Dermis blood vessel endothelial cell (primary cell): Measurements from ENCODE around the gene MCF2L. TPM values are rescaled to one million over a fixed set of nuclear protein-coding genes. Genes with fewer than 3 reads are reported as not detected.
"Not testable (repeated sequence)": the region's sequence is repeated elsewhere in the genome, so short reads cannot be mapped to it uniquely, and the experiment has no call there.

ENCODE experiments used
- DNase-seq: peaks from one replicate; pipeline ENCODE4 v3.0.0; 2010
- total RNA-seq: library from RNA; depleted of rRNA; stranded (reverse); fragments of >200 nt; gene quantifications from 2 replicates; pipeline ENCODE4 v1.2.3, GENCODE V29; 2014

MCF2L gene
- total RNA-seq, 1 donor from 2014 or later: 51.4 TPM

- DNase-seq: no peak
Measured at GRCh38 chr13:113018676-113019465, 49.9 kb downstream of the MCF2L start.

- DNase-seq: no peak
Measured at GRCh38 chr13:113020323-113021080, 51.5 kb downstream of the MCF2L start.

DNA sequence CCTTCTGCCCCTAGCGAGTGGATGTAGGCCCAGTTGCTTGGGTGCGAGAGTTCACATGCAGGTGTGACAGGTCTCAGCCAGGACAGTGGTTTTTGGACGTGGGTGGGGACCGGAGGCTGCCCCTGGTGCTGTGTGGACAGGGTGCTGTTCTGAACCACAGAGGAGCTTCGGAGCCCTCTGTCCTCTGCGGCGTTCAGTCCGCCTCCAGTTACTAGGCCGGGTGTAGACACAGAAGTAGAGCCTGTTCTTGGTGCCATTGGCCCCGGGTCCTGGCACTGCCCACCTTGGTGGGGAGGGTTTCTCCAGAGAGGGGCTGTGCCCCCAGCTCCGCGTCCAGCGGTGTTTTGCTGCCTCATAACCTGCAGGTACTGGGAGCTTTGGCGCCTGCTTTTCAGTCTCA, 52.4 kb downstream of the MCF2L start:
- DNase-seq: no peak

- DNase-seq: no peak
Measured at GRCh38 chr13:113021811-113022210, 52.8 kb downstream of the MCF2L start.

DNA sequence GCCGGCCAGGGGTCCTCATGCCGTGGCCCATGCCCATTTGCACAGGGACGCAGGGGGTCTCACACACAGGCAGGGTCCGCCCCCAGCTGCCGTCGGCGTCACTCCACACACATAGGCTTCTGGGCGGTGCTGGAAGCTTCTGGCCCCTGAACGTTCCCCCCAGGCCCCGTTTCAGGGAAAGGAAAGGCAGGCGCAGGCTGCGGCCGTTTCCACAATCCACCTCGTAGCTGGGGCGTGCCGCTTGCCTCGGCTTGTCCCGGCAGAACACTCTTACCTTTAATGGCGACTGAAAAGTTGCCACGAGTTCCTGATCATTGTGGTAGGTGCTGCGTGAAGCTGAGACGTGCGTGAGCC, 53.4 kb downstream of the MCF2L start:
- no peak for DNase-seq

DNA sequence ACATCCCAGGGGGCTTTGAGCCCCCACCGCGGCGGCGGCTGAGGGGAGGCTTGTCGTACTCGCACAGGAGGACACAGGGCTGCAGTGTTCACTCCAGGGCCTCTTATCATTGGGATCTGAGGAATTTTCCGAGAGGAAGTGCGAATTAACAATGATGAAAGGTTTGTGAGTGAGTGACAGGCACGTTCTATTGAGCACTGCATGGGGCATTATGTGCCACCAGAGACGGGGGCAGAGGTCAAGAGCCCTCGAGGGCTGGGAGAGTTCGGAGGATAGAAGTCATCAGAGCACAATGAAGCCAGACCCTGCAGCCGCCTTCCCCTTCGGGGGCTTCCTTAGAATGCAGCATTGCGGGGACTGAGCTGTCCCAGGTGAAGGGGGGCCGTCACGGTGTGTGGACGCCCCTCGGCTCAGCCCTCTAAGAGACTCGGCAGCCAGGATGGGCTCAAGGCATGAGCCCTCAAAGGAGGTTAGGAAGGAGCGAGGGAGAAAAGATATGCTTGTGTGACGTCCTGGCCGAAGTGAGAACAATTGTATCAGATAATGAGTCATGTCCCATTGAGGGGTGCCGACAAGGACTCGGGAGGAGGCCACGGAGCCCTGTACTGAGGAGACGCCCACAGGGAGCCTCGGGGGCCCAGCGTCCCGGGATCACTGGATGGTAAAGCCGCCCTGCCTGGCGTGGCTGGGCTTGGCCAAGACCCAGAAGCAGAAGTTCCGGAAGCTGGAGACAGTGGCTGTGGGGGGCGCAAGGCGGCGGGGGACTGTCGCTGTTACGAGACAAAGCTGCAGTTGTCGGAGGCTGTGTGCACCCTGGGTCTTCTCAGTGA, 53.9 kb downstream of the MCF2L start:
- peak; percentile 64 for DNase-seq

GRCh38 chr13:113023694-113024430, 54.8 kb downstream of the MCF2L start:
- no peak for DNase-seq

DNA sequence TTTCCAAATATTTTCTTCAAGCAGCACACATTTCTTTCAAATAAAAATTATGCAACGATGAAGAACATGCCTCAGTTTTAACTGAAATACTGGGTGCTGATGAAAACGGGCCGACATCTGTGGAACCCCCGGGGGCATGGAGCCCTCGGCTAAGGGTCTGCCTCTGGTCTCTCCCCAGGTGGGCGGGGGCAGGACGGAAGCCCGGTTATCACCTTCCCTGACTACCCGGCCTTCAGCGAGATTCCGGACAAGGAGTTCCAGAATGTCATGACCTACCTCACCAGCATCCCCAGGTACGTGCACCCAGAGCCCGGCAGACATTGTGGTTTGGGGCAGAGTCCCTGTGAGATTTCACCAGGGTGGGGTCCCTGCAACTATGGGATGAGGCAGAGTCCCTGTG, 55.5 kb downstream of the MCF2L start:
- no peak for DNase-seq

DNA sequence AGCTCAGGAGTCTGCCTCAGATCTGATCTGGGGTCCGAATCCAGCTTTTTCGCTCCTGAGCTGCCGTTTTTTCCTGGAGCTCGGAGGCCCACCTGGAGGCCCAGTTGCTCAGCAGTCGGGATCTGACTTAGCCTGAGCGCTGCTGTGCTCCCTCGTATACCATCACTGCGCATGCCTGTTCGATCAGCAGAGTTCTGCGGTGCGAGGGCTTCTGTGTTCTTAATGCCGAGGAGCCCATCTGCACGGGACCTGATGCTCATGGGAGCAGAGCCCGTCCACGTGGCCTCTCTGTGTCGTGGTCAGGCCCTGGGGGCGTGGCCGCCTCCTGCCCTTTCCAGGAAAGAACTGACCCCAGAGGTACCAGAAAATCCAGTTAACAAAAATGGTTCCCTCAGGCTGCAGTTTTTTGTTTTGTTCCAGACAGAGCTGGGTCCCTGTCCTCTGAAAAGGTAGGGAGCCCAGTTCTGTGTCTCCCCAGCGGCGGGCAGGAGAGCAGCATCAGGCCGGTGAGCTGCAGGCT, 57.4 kb downstream of the MCF2L start:
- no peak for DNase-seq

- DNase-seq: no peak
Measured at GRCh38 chr13:113027095-113027494, 58.1 kb downstream of the MCF2L start.

DNA sequence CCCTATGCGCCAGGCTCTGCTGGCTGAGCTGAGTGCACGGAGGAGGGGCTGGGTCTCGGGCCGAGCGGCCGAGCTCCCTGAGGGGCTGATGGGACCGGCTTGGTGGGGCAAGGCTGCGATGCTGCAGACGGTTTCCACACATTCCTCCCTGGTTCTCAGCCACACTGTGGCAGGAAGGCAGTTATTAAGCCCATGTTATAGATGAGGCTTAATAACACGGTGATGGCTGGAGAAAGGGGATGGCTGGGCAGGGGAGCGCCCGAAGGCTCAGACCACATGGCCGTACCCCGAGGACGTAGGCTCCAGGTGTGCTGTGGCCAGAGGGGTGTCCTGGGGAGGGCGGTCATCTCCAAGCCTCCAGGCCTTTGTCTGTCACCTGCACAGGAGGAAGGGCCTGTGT, 58.6 kb downstream of the MCF2L start:
- DNase-seq: no peak

DNA sequence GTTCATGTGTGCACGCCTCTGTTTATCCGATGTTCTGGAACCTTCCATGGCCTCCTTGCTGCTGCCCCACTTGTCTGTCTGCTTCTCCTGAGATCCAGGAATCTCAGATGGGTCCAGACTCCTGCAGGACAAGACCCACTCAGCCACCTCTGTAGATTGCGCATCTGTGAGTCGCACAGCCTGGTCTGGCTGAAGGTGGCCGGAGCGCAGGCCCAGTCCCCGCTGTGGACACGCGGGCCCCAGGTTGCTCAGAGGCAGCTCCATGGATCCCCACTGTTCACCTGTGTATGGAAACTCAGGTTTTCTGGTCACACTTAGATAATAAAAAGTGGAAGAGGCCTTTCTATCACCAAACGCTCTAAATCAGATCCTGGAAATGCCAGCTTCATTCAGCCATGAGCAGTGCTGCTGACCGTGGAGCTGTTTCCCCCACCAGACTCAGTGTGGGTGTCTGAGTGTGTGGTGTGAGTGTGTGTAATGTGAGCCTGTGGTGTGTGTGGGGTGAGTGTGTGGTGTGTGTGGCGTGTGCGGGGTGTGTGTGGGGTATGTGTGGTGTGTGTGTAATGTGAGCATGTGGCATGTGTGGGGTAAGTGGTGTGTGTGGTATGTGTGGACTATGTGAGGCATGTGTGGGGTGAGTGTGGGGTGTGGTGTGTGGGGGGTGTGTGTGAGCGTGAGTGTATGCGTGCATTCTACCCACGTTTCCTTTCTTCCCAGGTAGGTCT, 59.5 kb downstream of the MCF2L start:
- DNase-seq: no peak

- DNase-seq: no peak
Measured at GRCh38 chr13:113029061-113029445, 60.0 kb downstream of the MCF2L start.

DNA sequence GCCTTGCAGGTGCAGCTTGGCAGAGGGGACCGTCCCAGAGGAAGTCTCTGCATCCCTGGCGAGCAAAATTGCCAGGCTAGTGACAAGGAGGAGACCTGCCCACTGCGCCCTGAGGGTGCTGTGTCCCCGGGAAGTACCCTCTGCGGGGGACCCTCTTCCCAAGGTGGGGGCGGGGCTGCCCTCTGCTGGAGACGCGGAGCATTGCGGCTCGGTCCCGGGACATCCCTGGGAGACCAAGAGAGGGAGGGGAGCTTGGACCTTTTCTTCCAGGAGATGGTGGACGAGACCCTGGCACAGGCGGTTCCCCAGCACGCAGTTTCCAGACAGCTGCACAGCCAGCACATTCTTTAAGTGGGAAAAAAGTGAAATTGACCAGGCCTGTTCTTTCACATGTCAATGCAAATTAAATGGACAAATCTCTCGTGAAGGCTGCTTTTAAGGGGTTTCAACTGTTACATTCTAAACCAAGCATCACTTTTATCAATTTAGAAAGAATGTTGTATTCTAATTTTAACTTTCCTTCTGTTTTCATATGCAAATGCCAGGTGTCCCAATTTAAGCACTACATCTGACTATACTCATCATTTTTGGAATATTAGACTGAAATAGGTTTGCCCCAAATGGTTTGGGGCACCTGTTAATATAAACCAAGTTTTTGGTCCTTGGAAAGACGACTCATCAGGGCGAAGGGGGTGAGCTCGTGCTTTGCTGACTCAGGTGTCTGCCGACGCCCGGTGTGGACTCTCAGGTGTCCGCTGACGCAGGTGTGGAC, 60.7 kb downstream of the MCF2L start:
- peak; percentile 55 for DNase-seq

DNA sequence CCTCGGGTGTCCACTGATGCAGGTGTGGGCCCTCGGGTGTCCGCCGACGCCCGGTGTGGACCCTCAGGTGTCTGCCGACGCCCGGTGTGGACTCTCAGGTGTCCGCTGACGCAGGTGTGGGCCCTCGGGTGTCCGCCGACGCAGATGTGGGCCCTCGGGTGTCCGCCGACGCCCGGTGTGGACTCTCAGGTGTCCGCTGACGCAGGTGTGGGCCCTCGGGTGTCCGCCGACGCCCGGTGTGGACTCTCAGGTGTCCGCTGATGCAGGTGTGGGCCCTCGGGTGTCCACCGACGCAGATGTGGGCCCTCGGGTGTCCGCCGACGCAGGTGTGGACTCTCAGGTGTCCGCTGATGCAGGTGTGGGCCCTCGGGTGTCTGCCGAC, 61.2 kb downstream of the MCF2L start:
- DNase-seq: not testable (repeated sequence)

DNA sequence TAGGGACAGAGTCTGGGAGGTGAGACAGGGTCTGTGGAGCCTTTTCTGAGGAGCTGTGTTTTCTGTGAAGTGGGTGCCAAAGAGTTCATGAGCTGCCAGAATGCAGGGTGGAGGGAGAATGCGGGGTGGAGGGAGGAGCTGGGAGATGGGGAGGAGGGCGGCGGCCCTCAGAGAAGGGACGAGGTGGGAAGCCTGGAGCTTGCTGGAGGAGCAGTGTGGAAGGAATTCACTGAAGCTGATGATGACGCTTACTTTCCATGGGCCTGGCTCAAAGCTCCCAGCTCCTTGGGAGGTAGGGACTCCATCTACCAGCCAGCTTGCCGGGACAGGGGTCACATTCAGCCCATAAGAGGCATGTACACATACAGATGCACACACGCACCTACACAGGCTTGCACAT, 62.5 kb downstream of the MCF2L start:
- DNase-seq: no peak

DNA sequence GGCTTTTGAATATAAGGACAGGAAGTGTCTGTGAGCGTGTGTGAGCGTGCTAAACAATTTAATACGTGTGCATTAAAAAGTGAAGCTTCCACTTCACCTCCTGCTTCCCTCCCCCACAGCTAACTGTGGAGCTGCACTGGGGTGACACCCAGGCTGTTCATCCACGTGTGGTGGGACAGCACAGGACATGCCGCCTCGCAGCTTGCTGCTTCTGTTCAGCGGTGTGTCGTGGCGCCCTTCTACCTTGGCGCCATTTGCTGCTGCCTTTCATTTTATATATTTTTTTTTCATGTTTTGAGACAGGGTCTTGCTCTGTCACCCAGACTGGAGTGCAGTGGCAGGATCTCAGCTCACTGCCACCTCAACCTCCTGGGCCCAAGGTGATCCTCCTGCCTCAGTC, 63.3 kb downstream of the MCF2L start:
- no peak for DNase-seq

GRCh38 chr13:113033054-113033850, 64.2 kb downstream of the MCF2L start:
- no peak for DNase-seq

DNA sequence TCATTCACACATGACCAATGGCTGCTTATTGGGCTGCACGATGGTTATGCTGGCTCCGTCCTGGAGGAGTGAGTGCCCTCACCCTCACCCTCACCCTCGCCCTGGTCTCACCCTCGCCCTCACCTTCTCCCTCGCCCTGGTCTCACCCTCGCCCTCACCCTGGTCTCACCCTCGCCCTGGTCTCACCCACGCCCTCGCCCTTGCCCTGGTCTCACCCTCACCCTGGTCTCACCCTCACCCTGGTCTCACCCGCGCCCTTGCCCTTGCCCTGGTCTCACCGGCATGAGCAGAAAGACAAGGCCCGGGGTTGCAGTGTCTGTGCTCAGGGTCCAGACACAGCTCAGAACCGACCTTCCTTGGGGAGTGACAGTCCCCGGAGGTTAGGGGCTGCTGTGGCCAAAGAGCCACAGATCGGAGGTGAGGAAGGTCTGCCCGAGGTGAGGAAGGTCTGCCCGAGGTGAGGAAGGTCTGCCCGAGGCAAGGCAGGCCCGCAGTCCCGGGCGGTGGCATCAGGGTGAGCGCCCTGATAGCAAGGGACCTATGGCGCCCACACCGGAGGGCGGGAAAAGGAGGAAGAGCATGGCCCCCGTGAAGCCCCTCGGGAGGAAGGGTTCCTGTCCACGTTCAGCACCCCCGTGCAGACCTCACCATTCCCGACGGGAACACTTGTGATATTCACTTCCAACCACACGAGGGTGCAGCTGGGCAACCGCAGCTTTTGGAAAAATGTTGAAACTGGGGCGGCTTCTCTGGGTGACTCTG, 65.6 kb downstream of the MCF2L start:
- DNase-seq: peak; percentile 71
